Melanocyte of skin (primary cell): Measurements from ENCODE around the gene FAM209B. TPM values are rescaled to one million over a fixed set of nuclear protein-coding genes. Genes with fewer than 3 reads are reported as not detected.

ENCODE experiments used
- total RNA-seq, 2 donors: library from RNA; depleted of rRNA; stranded (reverse); fragments of >200 nt; gene quantifications; 2 replicates each; pipeline ENCODE4 v1.2.3, GENCODE V29; 2012

The FAM209B gene
- total RNA-seq = not detected

GRCh38 chr20:56532946-56533345 is at the start of gene FAM209B:
Gene FAM209B, plus strand, starts transcription at chr20:56533246. Its CDS starts 96 bp downstream, at chr20:56533342.

DNA sequence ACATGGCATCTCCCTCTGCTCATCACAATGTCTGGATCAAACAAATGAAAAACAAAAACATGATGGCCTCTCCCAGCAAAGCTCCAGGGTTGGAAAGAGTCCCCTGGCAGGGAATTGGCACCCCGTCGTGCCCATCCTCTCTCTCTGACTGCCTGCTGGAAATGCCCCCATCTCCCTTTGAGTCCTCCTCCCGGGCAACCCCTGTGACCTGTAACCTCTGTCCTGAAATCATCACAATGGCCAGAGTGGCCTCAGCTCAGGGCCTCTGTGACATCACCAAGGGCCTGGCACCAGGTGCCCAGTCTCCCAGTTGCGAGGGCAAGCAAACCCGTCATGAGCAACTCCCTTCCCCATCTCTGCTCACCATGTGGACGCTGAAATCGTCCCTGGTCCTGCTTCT is 8.6 kb upstream of the FAM209B start, which contains the start of gene FAM209A:
FAM209A (plus strand) TSS at position 301 of the 400 bp plus-strand sequence; CDS start at position 366, 65 bp downstream.

Other genes starting within 250 kb of the FAM209B start
- gene FAM210B, start 174.3 kb upstream of the FAM209B start, total RNA-seq = 10 to 100 TPM; 13.0 to 16.5 TPM
- gene AURKA, start 141.0 kb upstream of the FAM209B start, total RNA-seq = 10 to 100 TPM; 39.2 to 93.9 TPM
- 10 to 100 TPM; 47.5 to 69.3 TPM for gene CSTF1, start 140.6 kb upstream of the FAM209B start, total RNA-seq
- under 1 TPM in 1 of 2 donors, not detected in 1; under 0.01 TPM for gene CASS4, start 121.0 kb upstream of the FAM209B start, total RNA-seq
- 10 to 100 TPM; 50.6 to 66.9 TPM for gene RTF2, start 64.6 kb upstream of the FAM209B start, total RNA-seq
- not detected for gene FAM209A, start 8.5 kb upstream of the FAM209B start, total RNA-seq
- gene TFAP2C, start 96.1 kb downstream of the FAM209B start, total RNA-seq = 1 to 10 TPM; 1.7 to 10.0 TPM